K562 (cell line): Measurements from ENCODE around the gene GPR108. TPM values are rescaled to one million over a fixed set of nuclear protein-coding genes. Genes with fewer than 3 reads are reported as not detected.

Experiments
- ATAC-seq: fragments of 200-7000 bp; cut with Tn5 transposase; 3 replicates; pipeline ENCODE4 v1.9.1; 2020; ENCODE audit warnings: moderate library complexity
- BruUV-seq: library from RNA; stranded (reverse); fragments of 400-500 nt; replicated peaks from 2 replicates; lab custom pipeline; 2021; lab: Mats Ljungman, UMichigan
- CTCF ChIA-PET: fragments of 300-600 bp; formaldehyde crosslinking; extraction: SDS; loops from one replicate; lab custom pipeline; 2021; ENCODE audit warnings: low intra/inter-chr PET ratio; lab: Yijun Ruan, JAX
- POLR2A ChIA-PET: fragments of 300-600, 350-650 bp; sonication (Branson Sonifier 250); formaldehyde crosslinking; extraction: SDS; loops from one replicate; lab custom pipeline; 2021; ENCODE audit warnings: antibody characterized with exemption, inconsistent platforms; lab: Yijun Ruan, JAX
- DNase-seq, 4 experiments: peaks; one replicate each; pipeline versions ENCODE4 v3.0.0 to v3.0.0-alpha.2; 2011 to 2018; ENCODE audit warnings: low spot score in 3 of 4, mixed read lengths in 3 of 4; ENCODE audit errors: extremely low read depth in 1 of 4
- FAIRE-seq: peaks from 2 replicates; lab custom pipeline; 2011; peaks lifted over from hg19 to GRCh38; lab: Jason Lieb, UNC
- H2AFZ ChIP-seq: 2 replicates; pipeline ENCODE4 v1.6.0; 2011; ENCODE audit warnings: low read depth, low read length, control low read depth, inconsistent platforms
- H3K27ac ChIP-seq: fragments of 200-600 bp; 3 replicates; pipeline ENCODE4 v1.8.0; 2011; ENCODE audit warnings: low read depth, mild to moderate bottlenecking, control low read depth, inconsistent platforms, low read length, moderate library complexity, mixed read lengths; ENCODE audit errors: extremely low read depth
- H3K27me3 ChIP-seq, 2 experiments: fragments of 300-600 bp in 1 of 2; 2 replicates in 1 of 2; 3 replicates in 1 of 2; pipeline versions ENCODE4 v1.6.0 to v1.8.0; 2011; ENCODE audit warnings: inconsistent platforms in 2 of 2, low read length in 2 of 2, mild to moderate bottlenecking in 1 of 2, mixed read lengths in 1 of 2, moderate library complexity in 1 of 2; ENCODE audit not compliant: control insufficient read depth in 2 of 2, insufficient read depth in 2 of 2
- H3K36me3 ChIP-seq: fragments of 300-600 bp; 3 replicates; pipeline ENCODE4 v1.8.0; 2011; ENCODE audit warnings: mild to moderate bottlenecking, low read length, inconsistent platforms; ENCODE audit not compliant: control insufficient read depth, insufficient read depth
- H3K4me1 ChIP-seq, 2 experiments: fragments of 200-600 bp in 1 of 2; replicated peaks in 1 of 2; 2 replicates in 1 of 2; 3 replicates in 1 of 2; pipeline versions ENCODE4 v1.5.1 to v1.8.0; 2011; ENCODE audit warnings: inconsistent platforms in 2 of 2, low read length in 2 of 2, mild to moderate bottlenecking in 1 of 2, mixed read lengths in 1 of 2, moderate library complexity in 1 of 2; ENCODE audit not compliant: control insufficient read depth in 2 of 2, insufficient read depth in 2 of 2
- H3K4me2 ChIP-seq: 2 replicates; pipeline ENCODE4 v1.6.1; 2011; ENCODE audit warnings: low read length, control low read depth, inconsistent platforms, mixed read lengths; ENCODE audit not compliant: insufficient read depth
- H3K4me3 ChIP-seq: fragments of 200-600 bp; sonication (generic), shearing (Covaris generic); 2 replicates; pipeline ENCODE4 v1.5.1; 2016; ENCODE audit warnings: control low read depth, inconsistent platforms
- H3K79me2 ChIP-seq: fragments of 200-600 bp; 3 replicates; pipeline ENCODE4 v1.8.0; 2011; ENCODE audit warnings: low read length, inconsistent platforms; ENCODE audit not compliant: control insufficient read depth, insufficient read depth
- H3K9ac ChIP-seq, 2 experiments: 2 replicates each; pipeline versions ENCODE4 v1.6.0 to v1.6.1; 2011; ENCODE audit warnings: low read depth in 2 of 2, low read length in 2 of 2, control low read depth in 1 of 2, inconsistent platforms in 1 of 2, mild to moderate bottlenecking in 1 of 2, mixed read lengths in 1 of 2; ENCODE audit not compliant: insufficient read depth in 1 of 2
- H3K9me1 ChIP-seq: one replicate; pipeline ENCODE4 v1.6.0; 2011; ENCODE audit warnings: inconsistent platforms, mild to moderate bottlenecking, low read length, moderate library complexity; ENCODE audit not compliant: control insufficient read depth, insufficient read depth
- H3K9me3 ChIP-seq: replicated peaks from 2 replicates; pipeline ENCODE4 v1.5.1; 2011; ENCODE audit warnings: low read depth, low read length, inconsistent platforms; ENCODE audit not compliant: control insufficient read depth, insufficient read depth
- H4K20me1 ChIP-seq: replicated peaks from 2 replicates; pipeline ENCODE4 v1.6.1; 2011; ENCODE audit warnings: low read length, inconsistent platforms, mixed read lengths; ENCODE audit not compliant: control insufficient read depth, insufficient read depth
- ZNF445 ChIP-seq: fragments of 250-450 bp; sonication (Bioruptor Pico); IDR thresholded peaks from 2 replicates; pipeline ENCODE4 v1.4.0; 2020; ENCODE audit warnings: low read depth, mild to moderate bottlenecking, moderate library complexity
- WGBS: fragments of 100-300 bp; shearing (Covaris generic); methylation state at CpG from one replicate; pipeline ENCODE4 v1.1.6; 2016; ENCODE audit warnings: low coverage, mixed read lengths; ENCODE audit not compliant: insufficient coverage; ENCODE audit errors: missing lambda C conversion rate; 5-methylcytosine and 5-hydroxymethylcytosine counted together
- in situ Hi-C: fragments of 300-500 bp; cut with MboI; formaldehyde crosslinking; loops from 4 replicates; pipeline ENCODE4 v1.15.0; 2018; ENCODE audit warnings: inconsistent platforms, mixed read lengths
- intact Hi-C: fragments of 100-400 bp; cut with micrococcal nuclease; formaldehyde crosslinking; loops from 2 replicates; pipeline ENCODE4 v1.14.2; 2022
- polyA plus RNA-seq, 8 experiments: library from polyadenylated mRNA; depleted of rRNA in 4 of 8; stranded (reverse) in 5 of 8; unstranded in 3 of 8; fragments of >200 nt; fragmentation: Nextera tagmentation in 2 of 8; fragmentation: Illumina TruSeq in 1 of 8; extraction: Ambion mirVana in 2 of 8; extraction: Trizol in 1 of 8; gene quantifications; 2 replicates each; pipeline versions ENCODE4 v1.2.1 to v1.2.3, GENCODE V29; 2011 to 2014; ENCODE audit warnings: inconsistent platforms in 1 of 8, missing spikeins in 1 of 8
- total RNA-seq, 7 experiments: library from RNA; depleted of rRNA in 6 of 7; stranded (reverse); fragments of >200 nt in 6 of 7; fragmentation: Illumina TruSeq in 2 of 7; extraction: Trizol in 2 of 7; gene quantifications; 2 replicates each; pipeline versions ENCODE4 v1.2.1 to v1.2.3, GENCODE V29; 2011 to 2021; ENCODE audit warnings: low replicate concordance in 1 of 7
- TF ChIP-seq, protein P1 (sequence below): fragments of 450-650 bp; IDR thresholded peaks from 2 replicates; pipeline ENCODE4 v1.6.1; 2016; ENCODE audit warnings: mild to moderate bottlenecking
- TF ChIP-seq, protein P2 (sequence below): fragments of 450-650 bp; IDR thresholded peaks from 2 replicates; pipeline ENCODE4 v1.6.1; 2018; ENCODE audit warnings: mild to moderate bottlenecking, low read depth; ENCODE audit not compliant: partially characterized antibody
- TF ChIP-seq, protein P3 (sequence below), 2 experiments: fragments of 450-650 bp in 1 of 2; sonication (generic) in 1 of 2; formaldehyde crosslinking in 1 of 2; IDR thresholded peaks; 2 replicates each; pipeline versions ENCODE4 v1.7.1 to v1.9.0; 2016 to 2022; ENCODE audit warnings: inconsistent platforms in 1 of 2, mild to moderate bottlenecking in 1 of 2, missing genetic modification reagents in 1 of 2

The GPR108 gene
- total and polyA plus RNA-seq, 9 of the 15 experiments (the other 6 are each of a cell fraction or from before 2014, with no cell fraction given) = 2.4 to 33.2 (median 24.4) TPM

DNA sequence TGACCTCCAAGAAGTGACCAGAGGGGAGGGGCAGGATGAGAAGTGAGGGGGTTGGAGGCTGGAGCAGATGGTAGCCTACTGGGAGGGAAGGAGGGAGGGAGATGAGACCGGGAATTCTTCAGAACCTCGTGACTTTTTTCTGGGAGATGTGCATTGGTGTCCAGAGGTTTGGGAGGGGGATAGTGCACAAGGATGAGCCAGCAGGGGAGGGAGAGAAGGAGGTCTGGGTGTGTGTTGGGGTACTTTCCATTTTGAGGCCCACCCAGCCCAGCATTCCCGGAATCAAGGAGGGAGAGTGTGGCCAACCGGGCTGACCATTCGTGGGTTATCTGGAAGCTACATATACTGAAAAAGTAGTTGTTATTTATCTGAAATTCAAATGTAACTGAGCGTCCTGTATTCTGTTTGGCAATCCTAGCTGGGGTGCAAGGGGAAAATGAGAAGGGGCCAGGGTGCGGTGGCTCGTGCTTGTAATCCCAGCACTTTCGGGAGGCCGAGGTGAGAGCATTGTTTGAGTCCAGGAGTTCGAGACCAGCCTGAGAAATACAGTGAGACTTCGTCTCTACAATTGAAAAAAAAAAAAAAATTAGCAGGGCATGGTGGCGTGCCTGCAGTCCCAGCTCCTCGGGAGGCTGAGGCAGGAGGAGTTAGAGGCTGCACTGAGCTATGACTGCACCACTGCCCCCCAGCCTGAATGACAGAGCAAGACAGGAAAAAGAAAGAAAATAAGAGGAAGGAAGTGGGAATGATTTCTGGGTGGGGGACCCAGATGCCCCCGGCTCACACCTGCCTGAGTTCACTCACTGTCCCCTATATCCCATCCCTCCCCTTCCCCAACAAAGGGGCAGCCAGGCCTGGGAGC, 12.5 kb downstream of the GPR108 start:
- H3K4me3 ChIP-seq = no peak overlapping the region
- no peak for ATAC-seq
- intact Hi-C loops = no loop called here
- no peak for FAIRE-seq
- no peak overlapping the region for H3K4me2 ChIP-seq
- H3K9me1 ChIP-seq = no peaks in the 10 kb centered on the region
- H4K20me1 ChIP-seq = no peaks in the 10 kb centered on the region
- H3K9me3 ChIP-seq = no peaks in the 10 kb centered on the region
- 0 out of 2 replicates have a peak overlapping the region, but pooled peaks have one; percentile 3 for H2AFZ ChIP-seq
- BruUV-seq = no TSS peak
- 54% methylated on average over 12 of the region's 15 CpGs for WGBS
- peak overlapping the region in 1 of 2 experiments; percentile 1; a peak in 1 of 4 replicates for H3K9ac ChIP-seq
- ChIA-PET POLR2A (interaction anchor here (0.6 to 1.8 kb wide), 2 partner anchors 13 to 485 kb away, joined by 4 to 5 read pairs; partner anchors contain the start of gene GPR108), CTCF (no interaction called here)
- H3K4me1 ChIP-seq = peaks cover 25 to 27% of the 10 kb centered on the region in 2 experiments
- no peaks in the 10 kb centered on the region for H3K79me2 ChIP-seq
- H3K27me3 ChIP-seq = no peaks in the 10 kb centered on the region
- no peak overlapping the region for H3K27ac ChIP-seq
- in situ Hi-C loops = no loop called here
- H3K36me3 ChIP-seq = no peaks in the 10 kb centered on the region
- DNase-seq = no peak
- no peak for TF ChIP-seq ZNF445 (CRISPR knock-in tag)
- TF ChIP-seq, protein P1, sequence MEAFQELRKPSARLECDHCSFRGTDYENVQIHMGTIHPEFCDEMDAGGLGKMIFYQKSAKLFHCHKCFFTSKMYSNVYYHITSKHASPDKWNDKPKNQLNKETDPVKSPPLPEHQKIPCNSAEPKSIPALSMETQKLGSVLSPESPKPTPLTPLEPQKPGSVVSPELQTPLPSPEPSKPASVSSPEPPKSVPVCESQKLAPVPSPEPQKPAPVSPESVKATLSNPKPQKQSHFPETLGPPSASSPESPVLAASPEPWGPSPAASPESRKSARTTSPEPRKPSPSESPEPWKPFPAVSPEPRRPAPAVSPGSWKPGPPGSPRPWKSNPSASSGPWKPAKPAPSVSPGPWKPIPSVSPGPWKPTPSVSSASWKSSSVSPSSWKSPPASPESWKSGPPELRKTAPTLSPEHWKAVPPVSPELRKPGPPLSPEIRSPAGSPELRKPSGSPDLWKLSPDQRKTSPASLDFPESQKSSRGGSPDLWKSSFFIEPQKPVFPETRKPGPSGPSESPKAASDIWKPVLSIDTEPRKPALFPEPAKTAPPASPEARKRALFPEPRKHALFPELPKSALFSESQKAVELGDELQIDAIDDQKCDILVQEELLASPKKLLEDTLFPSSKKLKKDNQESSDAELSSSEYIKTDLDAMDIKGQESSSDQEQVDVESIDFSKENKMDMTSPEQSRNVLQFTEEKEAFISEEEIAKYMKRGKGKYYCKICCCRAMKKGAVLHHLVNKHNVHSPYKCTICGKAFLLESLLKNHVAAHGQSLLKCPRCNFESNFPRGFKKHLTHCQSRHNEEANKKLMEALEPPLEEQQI = no peak
- TF ChIP-seq, protein P2, sequence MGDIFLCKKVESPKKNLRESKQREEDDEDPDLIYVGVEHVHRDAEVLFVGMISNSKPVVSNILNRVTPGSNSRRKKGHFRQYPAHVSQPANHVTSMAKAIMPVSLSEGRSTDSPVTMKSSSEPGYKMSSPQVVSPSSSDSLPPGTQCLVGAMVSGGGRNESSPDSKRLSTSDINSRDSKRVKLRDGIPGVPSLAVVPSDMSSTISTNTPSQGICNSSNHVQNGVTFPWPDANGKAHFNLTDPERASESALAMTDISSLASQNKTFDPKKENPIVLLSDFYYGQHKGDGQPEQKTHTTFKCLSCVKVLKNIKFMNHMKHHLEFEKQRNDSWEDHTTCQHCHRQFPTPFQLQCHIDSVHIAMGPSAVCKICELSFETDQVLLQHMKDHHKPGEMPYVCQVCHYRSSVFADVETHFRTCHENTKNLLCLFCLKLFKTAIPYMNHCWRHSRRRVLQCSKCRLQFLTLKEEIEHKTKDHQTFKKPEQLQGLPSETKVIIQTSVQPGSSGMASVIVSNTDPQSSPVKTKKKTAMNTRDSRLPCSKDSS = no peak
- TF ChIP-seq, protein P3, sequence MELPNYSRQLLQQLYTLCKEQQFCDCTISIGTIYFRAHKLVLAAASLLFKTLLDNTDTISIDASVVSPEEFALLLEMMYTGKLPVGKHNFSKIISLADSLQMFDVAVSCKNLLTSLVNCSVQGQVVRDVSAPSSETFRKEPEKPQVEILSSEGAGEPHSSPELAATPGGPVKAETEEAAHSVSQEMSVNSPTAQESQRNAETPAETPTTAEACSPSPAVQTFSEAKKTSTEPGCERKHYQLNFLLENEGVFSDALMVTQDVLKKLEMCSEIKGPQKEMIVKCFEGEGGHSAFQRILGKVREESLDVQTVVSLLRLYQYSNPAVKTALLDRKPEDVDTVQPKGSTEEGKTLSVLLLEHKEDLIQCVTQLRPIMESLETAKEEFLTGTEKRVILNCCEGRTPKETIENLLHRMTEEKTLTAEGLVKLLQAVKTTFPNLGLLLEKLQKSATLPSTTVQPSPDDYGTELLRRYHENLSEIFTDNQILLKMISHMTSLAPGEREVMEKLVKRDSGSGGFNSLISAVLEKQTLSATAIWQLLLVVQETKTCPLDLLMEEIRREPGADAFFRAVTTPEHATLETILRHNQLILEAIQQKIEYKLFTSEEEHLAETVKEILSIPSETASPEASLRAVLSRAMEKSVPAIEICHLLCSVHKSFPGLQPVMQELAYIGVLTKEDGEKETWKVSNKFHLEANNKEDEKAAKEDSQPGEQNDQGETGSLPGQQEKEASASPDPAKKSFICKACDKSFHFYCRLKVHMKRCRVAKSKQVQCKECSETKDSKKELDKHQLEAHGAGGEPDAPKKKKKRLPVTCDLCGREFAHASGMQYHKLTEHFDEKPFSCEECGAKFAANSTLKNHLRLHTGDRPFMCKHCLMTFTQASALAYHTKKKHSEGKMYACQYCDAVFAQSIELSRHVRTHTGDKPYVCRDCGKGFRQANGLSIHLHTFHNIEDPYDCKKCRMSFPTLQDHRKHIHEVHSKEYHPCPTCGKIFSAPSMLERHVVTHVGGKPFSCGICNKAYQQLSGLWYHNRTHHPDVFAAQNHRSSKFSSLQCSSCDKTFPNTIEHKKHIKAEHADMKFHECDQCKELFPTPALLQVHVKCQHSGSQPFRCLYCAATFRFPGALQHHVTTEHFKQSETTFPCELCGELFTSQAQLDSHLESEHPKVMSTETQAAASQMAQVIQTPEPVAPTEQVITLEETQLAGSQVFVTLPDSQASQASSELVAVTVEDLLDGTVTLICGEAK (IDR thresholded peaks at IDR 0.05) = no peak
- TF ChIP-seq, protein P3 (CRISPR knock-in tag; IDR thresholded peaks at IDR 0.05) = no peak
